HG03469 (cell line): ENCODE results near the gene DHFR2.
"Not testable (repeated sequence)": the region's sequence is repeated elsewhere in the genome, so short reads cannot be mapped to it uniquely, and the experiment has no call there.

ENCODE experiments used
- ATAC-seq: cut with Tn5 transposase; IDR thresholded peaks from one replicate; pipeline ENCODE4 v1.9.1; 2021; ENCODE audit warnings: mild to moderate bottlenecking, moderate library complexity, moderate number of reproducible peaks; ENCODE audit not compliant: unreplicated experiment

DHFR2 gene

GRCh38 chr3:94062513-94063404 lies at the start of gene DHFR2, which contains the start of gene NSUN3:
TSS of gene DHFR2 (minus strand) at chr3:94062916. CDS start at chr3:94061511, 1,405 bp downstream.
TSS of gene NSUN3 (plus strand) at chr3:94063061. CDS start at chr3:94063127, 66 bp downstream.
- peak; percentile 88 for ATAC-seq

GRCh38 chr3:94110854-94111253 lies 48.1 kb upstream of the DHFR2 start:
- no peak for ATAC-seq

- not testable (repeated sequence) for ATAC-seq
Observed at GRCh38 chr3:94110232-94110631, 47.5 kb upstream of the DHFR2 start.

DNA sequence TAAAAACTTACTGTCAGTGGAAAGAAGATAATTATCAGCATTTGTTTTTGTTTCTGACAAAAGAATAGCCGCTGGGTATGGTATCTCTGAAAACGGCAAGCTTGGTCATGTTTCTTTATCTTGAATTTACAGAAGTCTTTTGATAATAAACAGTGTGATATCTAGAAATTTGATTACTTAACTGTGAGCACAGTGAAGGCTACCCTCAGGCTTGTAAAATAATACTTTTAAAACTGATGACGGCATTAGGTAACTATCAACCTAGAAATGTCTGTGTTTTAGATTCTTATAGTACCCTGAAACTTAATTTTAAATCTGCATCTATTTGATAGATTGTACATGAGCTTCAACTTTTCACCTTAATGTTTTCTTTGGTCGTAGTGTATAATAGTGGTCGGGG lies 43.6 kb upstream of the DHFR2 start:
- ATAC-seq, result no peak

DNA sequence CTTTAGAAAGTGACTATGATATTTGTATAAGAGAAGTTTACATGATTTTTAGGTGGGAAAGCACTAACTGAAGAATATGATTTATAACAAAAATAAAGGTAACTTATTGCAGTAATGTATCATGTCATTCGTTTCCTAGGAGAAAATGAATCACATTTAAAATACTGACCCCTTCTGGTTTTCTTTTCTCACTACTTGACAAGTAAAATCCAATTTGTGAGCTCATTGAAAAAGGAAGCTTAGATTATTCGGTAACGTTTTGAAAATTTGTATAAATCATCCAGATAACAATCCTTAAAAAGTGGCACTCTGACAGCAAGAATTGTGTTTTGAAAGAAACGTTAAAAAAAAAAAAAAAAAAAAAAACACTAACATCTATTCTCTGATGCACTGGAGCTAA lies 39.1 kb upstream of the DHFR2 start:
- no peak for ATAC-seq

GRCh38 chr3:94099311-94099710 lies 36.6 kb upstream of the DHFR2 start:
- no peak for ATAC-seq

GRCh38 chr3:94098452-94098851 lies 35.7 kb upstream of the DHFR2 start:
- no peak for ATAC-seq

DNA sequence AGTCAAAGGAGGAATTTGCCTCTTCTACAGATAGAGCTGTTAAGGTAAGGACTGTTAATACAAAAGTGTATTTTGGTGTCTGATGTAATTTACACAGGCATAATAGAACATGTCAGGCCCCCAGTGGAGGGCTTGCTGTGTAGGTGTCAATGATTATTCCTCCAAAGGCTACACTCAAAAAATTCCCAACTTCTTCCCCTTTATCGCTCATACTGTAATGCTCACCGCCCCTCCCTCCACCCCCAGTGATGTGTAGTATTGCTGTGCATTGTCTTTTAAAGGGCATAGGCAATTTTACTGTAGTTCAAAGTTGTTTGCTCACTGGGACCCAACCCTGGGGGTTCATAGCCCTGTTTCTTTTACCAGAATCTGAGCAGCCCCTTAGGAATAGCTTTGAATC lies 32.4 kb upstream of the DHFR2 start:
- no peak for ATAC-seq

DNA sequence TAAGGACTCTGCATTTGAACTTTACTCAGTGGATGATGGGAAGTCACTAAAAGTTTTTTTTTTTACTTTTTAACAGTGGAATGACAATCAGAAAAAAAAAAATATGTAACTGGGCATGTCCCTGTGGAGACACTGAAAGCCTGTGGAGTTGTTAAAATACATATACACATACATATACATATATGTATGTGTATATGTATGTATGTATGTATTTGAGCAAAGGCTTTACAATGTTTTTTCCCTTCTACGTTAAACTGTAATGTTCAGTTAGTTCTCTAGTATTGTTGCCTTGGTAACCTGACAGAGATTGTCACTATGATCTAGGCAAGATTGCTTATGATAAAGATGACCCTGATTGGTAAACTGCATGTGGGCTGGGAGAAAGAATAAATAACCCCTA lies 30.4 kb upstream of the DHFR2 start:
- no peak for ATAC-seq

DNA sequence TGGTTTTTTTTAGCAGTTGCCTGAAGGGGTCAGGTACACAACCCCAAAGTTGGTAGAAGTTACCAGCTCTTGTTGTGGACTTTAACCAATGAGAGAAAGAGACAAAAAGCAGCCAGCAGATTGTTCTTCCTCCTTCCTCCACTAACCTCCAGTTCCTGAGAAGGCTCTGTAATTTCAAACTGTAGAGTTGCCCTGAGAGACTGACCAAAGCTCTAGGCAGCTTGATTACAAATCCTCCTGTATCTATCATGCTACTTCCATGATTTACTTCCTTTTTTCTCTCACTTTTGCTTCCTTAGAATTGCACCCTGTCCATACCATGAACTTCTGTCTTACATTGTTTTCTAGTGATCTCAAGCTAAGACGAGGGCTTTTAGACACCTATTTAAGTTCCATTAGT lies 29.4 kb upstream of the DHFR2 start:
- ATAC-seq, result no peak

DNA sequence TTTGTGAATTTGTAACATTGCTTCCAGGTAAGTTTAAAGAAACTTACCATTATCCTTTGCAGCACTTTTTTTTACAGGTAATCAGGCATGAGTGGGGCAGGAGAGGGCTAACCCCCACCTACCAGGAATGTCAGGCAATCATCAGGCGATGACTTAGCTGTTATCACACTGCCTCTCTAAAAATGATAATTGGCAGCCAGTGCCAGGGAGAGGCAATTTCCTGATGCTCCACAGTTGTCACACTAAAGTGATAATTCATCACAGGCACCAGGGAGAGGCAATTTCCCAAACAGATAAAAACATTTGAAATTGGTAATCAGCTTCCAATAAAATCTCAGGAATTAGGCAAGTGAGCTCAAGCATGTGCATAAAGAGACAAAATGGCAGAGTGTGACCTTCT lies 26.4 kb upstream of the DHFR2 start:
- ATAC-seq, result no peak

DNA sequence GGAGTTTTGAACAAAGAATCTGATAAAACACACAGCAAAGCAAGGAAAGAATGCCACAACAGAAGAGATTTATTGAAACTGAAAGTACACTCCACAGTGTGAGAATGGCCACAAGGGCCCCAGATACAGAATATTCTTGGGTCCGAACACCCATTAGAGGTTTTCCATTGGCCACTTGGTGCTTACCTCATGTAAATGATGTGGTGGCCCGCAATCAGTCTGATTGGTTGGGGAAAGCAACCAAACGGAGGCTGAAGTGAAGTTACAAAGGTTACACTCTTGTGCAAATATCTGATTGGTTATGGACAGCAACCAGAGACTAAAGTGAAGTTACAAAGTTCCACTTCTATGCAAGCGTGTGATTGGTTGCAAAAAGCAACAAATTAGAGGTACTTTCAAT lies 20.5 kb upstream of the DHFR2 start:
- peak; percentile 45 for ATAC-seq

DNA sequence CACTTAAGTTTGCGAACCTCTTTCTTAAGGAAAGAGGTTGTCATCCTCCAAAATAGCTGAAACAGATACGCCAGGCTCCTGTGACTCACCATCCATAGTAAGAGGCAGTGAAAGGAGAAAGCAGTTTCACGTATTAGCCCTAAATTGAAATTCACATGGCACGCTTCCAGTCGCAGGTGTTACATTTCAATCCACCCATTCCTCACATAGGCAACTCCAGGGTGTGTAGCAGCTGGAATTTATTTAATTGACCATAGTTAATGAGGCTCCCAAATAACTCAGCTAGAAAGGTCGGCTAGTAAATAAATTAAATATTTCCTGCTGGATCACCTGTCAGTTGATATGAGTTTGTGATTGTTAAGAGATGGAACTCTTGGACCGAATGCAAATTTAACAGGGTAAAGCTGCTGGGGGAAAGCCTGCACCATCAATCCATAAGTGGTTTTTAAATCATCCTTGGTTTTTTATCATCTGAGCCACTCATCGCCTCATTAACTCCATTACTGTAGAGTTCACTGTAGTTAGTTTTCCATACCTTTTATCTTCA lies 19.7 kb upstream of the DHFR2 start:
- no peak for ATAC-seq

- ATAC-seq, result no peak
Observed at GRCh38 chr3:94081884-94082283, 19.2 kb upstream of the DHFR2 start.

DNA sequence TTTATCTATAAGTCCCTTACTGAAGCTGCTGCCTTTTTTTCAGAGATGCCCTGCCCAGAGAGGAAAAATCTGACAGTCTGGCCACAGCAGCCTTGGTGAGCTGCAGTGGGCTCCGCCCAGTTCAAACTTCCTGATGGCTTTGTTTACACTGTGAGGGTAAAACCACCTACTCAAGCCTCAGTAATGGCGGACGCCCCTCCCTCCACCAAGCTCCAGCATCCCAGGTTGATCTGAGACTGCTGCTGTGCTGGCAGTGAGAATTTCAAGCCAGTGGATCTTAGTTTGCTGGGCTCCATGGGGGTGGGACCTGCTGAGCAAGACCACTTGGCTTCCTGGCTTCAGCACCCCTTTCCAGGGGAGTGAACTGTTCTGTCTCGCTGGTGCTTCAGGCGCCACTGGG lies 17.8 kb upstream of the DHFR2 start:
- ATAC-seq, result not testable (repeated sequence)

- no peak for ATAC-seq
Observed at GRCh38 chr3:94076055-94076454, 13.3 kb upstream of the DHFR2 start.

DNA sequence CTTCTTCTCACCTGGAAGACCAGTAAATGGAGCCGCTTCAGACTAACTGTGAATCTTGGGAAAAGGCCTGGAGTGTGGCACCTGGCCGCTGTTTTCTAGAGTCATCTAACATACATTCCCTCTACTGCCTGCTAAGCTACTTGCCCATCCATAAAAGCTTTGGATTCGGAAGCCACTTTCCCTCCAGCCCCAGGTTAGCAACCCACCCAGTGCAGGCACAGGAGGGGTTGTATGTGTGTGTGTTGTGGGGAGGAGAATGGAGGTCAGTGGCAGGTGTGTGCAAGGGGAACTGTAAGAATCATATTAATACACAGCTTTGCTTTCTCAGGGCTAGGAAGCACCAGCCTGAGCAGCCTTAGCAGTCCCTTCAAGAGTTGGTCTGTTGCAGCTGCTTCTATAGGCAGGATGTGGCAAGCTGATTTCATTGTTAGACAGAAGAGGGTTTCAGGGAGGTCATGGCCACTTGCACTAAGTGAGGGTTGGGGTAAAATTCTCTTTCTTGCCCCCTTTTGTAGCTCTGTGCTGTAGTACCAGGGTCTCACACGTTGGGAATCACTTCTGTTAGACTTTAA lies 9.1 kb upstream of the DHFR2 start:
- peak; percentile 58 for ATAC-seq

GRCh38 chr3:94070341-94070911 lies 7.7 kb upstream of the DHFR2 start:
- ATAC-seq, result peak; percentile 34

GRCh38 chr3:94069194-94069813 lies 6.6 kb upstream of the DHFR2 start:
- ATAC-seq, result no peak

DNA sequence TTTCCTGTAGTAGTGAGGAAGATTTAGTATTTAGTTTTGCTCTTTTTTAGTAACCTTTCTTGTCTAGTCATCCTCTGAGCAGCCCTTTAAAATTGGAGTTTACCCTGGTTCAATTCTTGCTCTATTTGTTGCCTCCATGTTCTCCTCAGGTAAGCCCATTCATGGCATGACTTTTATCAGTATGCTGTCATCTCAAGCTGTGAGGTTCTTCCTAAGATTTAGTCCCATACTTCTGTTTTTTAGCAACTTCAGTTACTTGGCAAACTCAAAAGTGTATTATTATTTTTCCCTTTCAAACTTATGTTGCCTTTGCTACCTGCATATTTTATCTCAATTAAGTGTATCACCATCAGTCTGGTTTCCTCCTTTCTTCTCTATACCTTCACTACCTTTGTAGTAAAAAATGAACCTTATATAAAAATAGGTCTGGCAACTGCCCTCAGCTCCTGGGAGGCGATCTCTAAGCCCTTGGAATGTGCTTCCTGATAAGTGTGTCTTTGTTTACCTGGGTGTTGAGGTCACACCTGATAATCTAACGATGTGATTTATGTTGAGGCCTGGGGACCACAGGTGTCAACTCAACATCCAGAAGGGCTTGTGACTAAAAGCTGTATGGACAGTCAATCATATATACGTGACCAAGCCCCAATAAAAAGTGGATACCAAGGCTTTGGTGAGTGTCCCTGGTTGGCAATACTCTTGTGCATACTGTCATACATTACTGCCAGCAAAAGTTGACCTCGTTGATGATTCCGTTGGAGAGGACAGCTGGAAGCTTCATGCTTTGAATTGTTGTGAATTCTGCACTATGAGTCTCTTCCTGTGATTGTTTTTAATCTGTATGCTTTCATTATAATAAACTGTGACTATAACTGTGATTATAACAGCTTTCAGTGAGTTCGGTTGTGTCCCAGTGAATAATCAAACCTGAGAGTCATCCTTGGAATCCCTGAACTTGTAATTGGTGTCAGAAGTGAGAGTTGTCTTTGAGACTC lies 4.1 kb upstream of the DHFR2 start:
- ATAC-seq, result no peak
